GM20000 (cell line): Measurements from ENCODE around the gene SLC19A1.

ENCODE experiments used
- DNase-seq: peaks from one replicate; pipeline ENCODE4 v3.0.0; 2012; ENCODE audit warnings: low spot score
- CTCF ChIP-seq: IDR thresholded peaks from 2 replicates; pipeline ENCODE4 v1.5.1; 2012; ENCODE audit warnings: mild to moderate bottlenecking, control low read depth; ENCODE audit errors: extremely low read depth, missing control alignments

Gene SLC19A1

DNA sequence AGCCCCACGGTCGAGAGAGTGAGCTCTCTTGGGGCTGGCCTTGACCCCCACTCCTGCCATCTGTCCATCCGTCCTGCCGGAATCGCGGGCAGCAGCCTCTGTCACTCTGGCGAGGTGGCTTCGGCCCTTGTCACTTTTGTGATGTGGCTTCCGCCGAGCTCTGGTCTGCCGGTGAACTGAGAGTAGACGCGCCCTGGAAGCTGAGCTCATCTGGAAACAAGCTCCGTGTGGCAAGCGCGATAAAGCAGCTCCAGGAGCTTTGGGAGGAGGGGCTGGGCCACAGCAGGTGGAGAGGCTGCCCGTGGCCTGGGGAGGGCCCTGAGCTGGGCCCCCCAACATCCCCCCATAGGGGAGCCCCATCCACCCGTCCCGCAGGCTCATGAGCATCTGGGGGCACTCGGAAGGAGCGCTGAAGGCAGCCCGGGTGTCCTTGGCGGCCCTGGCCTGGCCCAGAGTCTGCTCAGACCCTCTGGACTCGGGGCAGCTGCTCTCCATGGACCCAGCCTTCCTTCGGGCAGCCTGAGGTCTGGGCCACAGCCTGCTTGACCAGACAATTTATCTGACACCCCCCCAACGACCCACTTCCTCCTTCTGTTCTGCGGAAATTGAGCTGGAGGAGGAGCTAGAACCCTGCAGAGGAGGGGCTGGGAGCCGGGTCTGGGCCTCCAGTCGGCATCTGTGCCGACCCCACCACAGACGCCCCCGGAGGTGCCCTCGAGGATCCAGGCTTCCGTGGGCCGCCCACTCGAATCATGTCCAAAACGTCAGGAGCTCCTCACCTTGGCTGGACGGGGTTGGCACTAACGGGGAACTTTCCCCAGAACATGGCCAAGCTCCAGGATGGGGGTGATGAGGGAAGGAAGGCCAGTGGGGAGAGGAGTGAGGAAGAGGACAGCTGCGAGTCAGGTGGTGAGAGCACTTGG lies 59.1 kb downstream of the SLC19A1 start:
- TF ChIP-seq CTCF = no peak
- no peak for DNase-seq

DNA sequence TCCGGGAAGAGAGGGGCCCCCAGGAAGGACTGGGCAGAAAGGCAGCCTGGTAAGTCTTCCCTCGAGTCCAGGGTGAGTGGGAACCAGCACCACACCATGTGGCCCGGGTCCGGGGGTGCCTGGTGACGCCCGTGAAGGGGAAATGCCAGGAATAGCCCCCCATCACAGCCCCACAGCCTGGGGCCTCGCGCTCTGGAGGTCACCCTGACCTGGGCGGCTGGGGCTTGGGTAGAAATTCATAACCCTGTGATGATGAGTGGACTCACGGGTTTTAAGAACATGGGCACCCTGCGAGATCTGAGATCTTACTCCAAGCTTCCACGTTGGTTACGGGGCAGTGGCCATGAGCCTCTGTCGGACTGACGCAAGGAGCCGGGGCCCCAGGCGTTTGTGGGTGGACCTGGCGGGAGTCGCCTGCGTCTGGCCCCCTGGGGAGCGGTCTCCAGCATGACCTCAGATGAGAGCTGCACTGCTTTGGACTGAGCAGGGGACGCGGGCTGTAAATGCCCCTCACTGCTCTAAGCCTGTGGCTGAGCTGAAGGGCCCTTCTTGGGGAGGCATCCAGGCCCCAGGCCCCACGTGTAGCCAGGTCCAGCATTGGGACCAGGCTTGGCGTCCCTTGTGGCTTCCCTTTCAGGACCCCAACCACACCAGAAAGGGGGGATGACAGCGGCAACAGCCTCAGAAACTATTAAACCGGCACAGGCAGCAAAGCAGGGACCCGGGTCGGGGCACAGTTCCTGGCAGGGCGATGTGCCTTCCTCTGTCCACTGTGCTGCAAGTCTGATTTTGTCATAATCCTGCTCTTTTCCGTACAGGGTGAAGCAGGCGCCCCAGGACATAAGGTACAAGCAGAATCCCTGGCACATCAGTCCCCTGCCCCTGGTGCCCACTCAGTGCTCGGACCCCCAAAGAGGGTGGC lies 60.0 kb downstream of the SLC19A1 start:
- TF ChIP-seq CTCF = no peak
- DNase-seq = no peak

DNA sequence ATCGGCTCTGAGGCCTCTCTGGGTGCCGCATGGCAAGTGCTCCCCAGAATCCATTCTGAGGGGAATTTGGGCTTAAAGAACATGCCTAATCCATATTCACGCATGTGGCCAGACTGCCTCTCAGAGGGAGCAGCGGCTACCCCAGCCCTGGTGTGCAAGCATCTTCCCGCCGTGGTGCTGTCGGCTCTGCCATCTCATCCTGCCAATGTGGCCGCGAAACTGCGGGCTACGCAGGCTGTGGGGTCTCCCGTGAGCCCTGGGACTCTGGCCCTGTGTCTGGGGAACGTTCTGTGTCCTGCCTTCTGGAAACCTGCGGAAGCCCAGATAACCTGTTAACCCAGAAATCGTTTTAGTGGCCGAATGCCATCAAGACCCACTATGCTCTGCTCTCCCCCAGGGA lies 60.7 kb downstream of the SLC19A1 start:
- no peak for DNase-seq
- no peak for TF ChIP-seq CTCF

DNA sequence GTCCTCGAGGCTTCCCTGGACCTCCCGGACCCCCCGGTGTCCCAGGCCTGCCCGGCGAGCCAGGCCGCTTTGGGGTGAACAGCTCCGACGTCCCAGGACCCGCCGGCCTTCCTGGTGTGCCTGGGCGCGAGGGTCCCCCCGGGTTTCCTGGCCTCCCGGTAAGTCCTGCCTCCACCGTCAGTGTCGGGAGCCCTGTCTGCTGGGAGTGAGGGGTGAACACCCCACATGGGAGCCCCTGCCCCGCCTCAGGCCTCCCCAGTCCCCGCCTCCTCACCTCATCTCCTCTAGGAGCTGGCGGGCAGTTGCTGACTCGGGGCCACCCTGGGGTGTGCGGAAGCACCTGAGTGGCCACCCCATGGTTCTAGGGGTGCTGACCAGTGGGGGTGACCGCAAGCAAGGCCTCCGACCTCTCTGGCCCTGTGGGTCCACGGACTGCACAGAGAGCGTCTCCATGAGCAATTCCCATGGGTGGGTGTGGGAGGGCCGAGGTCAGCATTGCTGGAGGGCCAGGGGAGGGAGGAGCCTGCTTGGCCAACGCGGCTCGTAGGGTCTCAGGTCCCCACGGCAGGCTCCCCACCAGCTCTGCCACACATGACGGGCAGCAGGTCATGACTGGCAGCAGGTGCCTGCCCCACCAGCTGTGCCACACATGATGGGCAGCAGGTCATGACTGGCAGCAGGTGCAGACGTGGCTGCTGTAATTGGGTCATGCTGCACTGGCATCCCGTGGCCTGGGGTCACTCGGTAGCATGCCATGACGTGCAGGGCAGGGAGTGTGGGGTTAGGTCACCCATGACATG lies 61.3 kb downstream of the SLC19A1 start:
- no peak for DNase-seq
- TF ChIP-seq CTCF = no peak

- no peak for TF ChIP-seq CTCF
- DNase-seq = no peak
Observed at GRCh38 chr21:45479691-45480675, 62.3 kb downstream of the SLC19A1 start.

DNA sequence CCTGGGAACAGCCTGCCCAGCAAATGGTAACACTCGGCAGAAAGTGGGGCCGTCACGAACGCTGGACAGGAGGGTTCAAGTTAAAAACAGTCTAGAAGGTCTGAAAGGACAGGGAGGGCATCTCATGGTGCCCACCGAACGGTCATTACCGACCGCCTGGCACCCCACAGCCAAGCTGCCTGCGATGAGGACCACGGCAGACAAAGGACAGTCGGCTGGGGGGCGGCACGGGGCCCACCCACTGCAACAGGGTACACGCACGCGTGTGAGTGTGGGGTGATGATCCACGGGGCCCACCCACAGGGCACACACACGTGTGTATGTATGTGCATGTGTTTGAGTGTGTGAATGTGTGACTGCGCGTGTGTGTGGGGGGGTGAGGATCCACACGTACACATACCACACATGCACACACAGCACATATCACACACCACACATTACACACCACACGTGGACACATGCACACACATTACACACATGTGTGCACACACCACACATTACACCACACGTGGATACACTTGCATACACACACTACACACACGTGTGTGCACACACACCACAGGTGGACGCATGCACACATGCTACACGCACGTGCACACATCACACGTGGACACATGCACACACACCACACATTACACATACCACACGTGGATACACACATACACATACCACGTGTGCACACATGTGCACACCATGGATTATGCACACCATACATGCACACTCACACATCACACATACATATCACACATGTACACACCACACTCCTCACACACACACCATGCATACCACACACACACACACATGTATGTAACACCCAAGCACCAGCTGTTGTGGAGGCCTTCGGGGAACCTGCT lies 63.2 kb downstream of the SLC19A1 start:
- no peak for TF ChIP-seq CTCF
- no peak for DNase-seq
